AG10803 (cell line): ENCODE results near the gene UGT1A4.

ENCODE experiments used
- DNase-seq: peaks from one replicate; pipeline ENCODE4 v3.0.0; 2010; ENCODE audit warnings: low read depth
- H3K4me3 ChIP-seq: 2 replicates; pipeline ENCODE4 v1.5.1; 2011; ENCODE audit warnings: mild to moderate bottlenecking, low read length, control low read depth
- TF ChIP-seq, protein P1 (sequence below): conservative IDR thresholded peaks from 2 replicates; pipeline ENCODE4 v1.5.1; 2011; ENCODE audit warnings: mild to moderate bottlenecking, low read length, control low read depth, inconsistent platforms

Gene UGT1A4

DNA sequence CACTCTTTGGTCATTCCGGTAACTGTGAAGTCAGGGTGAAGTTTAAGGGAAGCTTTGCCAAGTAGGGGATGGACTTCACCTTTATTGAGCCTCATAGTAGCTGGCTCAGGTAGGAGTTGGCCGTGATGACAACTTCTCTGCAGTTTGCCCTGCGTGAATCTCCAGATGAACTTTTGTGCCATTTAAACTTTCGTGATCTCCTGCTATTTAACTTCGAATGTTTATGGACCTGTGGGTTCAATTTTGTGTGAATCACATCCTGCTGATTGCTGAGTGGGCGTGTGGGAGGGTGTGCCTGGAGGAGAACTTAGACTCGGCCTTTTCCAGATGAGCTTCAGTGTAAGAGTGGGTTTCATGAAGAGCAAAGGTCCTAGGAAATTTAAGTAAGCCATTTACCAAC is 45.7 kb downstream of the UGT1A4 start:
- H3K4me3 ChIP-seq, result no peak overlapping the region
- DNase-seq, result peak; percentile 17
- TF ChIP-seq, protein P1, sequence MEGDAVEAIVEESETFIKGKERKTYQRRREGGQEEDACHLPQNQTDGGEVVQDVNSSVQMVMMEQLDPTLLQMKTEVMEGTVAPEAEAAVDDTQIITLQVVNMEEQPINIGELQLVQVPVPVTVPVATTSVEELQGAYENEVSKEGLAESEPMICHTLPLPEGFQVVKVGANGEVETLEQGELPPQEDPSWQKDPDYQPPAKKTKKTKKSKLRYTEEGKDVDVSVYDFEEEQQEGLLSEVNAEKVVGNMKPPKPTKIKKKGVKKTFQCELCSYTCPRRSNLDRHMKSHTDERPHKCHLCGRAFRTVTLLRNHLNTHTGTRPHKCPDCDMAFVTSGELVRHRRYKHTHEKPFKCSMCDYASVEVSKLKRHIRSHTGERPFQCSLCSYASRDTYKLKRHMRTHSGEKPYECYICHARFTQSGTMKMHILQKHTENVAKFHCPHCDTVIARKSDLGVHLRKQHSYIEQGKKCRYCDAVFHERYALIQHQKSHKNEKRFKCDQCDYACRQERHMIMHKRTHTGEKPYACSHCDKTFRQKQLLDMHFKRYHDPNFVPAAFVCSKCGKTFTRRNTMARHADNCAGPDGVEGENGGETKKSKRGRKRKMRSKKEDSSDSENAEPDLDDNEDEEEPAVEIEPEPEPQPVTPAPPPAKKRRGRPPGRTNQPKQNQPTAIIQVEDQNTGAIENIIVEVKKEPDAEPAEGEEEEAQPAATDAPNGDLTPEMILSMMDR, result no peak

DNA sequence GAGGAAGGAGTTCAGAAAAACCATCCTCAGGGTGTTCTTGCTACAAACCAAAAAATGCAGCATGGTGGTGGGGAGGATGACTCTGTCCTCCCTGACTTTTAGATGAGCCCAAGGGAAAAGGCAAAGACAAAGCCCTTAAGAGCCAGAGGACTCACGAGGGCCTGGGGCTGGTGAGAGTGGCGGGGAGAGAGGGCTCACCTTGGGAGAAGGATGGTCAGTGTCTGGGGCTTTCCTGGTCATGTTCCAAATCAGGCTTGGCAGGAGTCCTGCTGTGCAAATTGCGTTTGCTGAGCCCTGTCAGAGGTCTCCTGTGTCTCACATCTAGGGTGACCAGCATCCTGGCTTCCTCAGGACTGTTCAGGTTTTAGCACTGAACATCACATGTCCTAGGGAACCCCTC is 46.2 kb downstream of the UGT1A4 start:
- no peak overlapping the region for H3K4me3 ChIP-seq
- TF ChIP-seq, protein P1, result no peak
- no peak for DNase-seq

DNA sequence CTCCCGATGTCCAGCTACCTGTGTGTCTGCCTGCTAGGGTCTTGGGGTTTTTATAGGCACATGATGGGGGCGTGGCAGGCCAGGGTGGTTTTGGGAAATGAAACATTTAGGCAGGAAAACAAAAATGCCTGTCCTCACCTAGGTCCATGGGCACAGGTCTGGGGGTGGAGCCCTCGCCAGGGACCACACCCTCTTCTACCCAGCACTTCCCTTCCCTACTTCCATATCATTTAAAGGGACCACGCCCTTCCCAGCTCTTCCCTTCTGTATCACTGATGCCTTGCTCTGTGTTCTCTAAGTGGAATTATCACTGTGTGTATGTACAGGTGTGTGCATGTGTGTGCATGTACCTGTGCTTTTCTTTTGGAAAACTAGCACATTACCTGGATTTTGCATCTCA is 47.9 kb downstream of the UGT1A4 start:
- TF ChIP-seq, protein P1, result no peak
- no peak for DNase-seq
- no peak overlapping the region for H3K4me3 ChIP-seq

DNA sequence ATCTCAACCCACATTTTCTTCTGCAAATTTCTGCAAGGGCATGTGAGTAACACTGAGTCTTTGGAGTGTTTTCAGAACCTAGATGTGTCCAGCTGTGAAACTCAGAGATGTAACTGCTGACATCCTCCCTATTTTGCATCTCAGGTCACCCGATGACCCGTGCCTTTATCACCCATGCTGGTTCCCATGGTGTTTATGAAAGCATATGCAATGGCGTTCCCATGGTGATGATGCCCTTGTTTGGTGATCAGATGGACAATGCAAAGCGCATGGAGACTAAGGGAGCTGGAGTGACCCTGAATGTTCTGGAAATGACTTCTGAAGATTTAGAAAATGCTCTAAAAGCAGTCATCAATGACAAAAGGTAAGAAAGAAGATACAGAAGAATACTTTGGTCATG is 49.5 kb downstream of the UGT1A4 start:
- H3K4me3 ChIP-seq, result no peak overlapping the region
- TF ChIP-seq, protein P1, result no peak
- DNase-seq, result no peak

DNA sequence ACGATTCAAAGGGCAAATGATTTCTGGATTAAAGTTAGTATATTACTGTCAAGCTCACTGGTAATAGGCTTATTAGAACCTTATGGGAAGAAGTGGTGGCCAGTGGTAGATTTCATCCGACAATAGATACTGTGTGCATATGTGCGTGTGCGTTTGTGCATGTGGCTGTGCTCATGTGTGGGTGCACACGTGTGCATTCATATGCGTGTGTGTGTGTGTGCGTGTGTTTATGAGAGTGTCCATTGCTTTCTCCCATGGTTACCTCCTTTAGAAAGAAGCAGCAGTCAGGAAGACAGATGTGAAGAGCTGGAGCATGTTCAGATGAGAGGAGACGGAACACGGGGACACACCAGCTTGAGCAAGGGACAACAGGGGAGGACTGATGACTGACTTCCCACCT is 50.7 kb downstream of the UGT1A4 start:
- DNase-seq, result no peak
- no peak overlapping the region for H3K4me3 ChIP-seq
- TF ChIP-seq, protein P1, result no peak

DNA sequence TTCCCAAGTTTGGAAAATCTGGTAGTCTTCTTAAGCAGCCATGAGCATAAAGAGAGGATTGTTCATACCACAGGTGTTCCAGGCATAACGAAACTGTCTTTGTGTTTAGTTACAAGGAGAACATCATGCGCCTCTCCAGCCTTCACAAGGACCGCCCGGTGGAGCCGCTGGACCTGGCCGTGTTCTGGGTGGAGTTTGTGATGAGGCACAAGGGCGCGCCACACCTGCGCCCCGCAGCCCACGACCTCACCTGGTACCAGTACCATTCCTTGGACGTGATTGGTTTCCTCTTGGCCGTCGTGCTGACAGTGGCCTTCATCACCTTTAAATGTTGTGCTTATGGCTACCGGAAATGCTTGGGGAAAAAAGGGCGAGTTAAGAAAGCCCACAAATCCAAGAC is 53.6 kb downstream of the UGT1A4 start:
- no peak for DNase-seq
- TF ChIP-seq, protein P1, result no peak
- H3K4me3 ChIP-seq, result no peak overlapping the region

DNA sequence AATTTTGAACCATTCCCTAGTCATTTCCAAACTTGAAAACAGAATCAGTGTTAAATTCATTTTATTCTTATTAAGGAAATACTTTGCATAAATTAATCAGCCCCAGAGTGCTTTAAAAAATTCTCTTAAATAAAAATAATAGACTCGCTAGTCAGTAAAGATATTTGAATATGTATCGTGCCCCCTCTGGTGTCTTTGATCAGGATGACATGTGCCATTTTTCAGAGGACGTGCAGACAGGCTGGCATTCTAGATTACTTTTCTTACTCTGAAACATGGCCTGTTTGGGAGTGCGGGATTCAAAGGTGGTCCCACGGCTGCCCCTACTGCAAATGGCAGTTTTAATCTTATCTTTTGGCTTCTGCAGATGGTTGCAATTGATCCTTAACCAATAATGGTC is 54.0 kb downstream of the UGT1A4 start:
- DNase-seq, result no peak
- H3K4me3 ChIP-seq, result no peak overlapping the region
- TF ChIP-seq, protein P1, result no peak
